GM18951 (cell line): ENCODE results near the gene ANKRD33.

ENCODE experiments used
- POLR2A ChIP-seq: IDR thresholded peaks from 4 replicates; pipeline ENCODE4 v1.6.1; 2011; ENCODE audit warnings: mild to moderate bottlenecking; ENCODE audit not compliant: insufficient read length, insufficient read depth; ENCODE audit errors: extremely low read depth
- in situ Hi-C: fragments of 300-500 bp; cut with MboI; formaldehyde crosslinking; loops from one replicate; pipeline ENCODE4 v1.12.0; 2022; ENCODE audit warnings: low sequenced_read_pairs, mixed read lengths, inconsistent platforms; ENCODE audit not compliant: unreplicated experiment

ANKRD33 gene

DNA sequence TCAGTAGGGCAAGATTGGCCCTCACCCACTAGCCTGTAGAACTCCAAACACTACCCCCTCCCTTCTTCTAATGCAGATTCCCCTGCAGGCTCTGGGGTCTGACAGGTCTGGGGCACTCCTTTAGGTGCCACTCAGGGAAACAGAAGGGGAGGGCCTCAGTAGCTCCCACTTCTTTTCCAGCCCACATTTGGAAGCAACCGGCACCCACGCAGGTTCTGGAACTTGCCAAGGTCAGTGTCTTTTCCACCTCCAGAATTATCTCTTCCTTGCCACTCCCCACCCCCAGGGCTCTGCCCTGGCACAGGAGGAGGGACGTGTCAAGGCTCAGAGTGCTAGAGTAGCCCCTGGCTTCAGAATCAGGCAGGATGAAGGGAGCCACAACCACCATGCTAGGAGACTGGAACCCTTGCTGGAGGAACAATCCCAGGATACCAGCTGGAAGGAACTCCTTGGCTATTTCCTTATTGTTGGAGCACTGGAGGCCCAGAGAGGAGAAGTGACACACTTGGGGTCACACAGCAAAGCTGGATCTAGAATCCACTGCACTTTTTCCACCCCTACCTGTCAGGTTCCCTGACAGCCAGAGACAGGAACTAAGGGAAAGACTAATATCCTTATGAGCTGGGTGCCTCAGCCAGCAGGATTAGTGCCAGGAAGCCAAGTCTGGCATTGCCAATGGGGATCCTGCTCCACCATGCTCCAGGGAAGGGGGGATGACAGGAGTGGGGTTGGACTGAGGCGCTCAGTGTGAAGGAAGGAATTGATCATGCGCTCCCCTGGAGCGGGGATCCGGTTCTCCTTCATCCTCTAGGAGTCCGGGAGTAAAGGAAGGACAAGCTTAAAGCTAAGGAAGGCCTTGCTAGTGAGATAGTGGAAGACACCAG is 37.6 kb upstream of the ANKRD33 start:
- in situ Hi-C loops = no loop called here
- TF ChIP-seq POLR2A = no peak

DNA sequence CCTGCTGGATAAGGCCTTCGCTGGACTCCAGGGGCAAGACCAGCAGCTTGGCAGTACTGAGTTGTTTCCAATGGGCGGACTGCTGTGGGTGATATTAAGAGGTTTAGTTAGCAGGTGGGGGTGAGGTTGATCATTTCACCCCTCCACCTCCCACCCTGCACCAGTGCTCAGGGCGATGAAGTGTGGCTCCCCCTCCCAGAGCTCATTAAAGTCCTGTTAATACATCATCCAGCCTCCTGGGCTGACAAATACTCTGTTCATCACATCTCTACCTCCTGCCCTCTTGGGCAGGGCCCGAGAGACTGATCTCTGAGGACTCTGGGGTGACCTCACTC is 37.0 kb upstream of the ANKRD33 start:
- TF ChIP-seq POLR2A = no peak
- in situ Hi-C loops = no loop called here

- TF ChIP-seq POLR2A = no peak
- in situ Hi-C loops = no loop called here
Observed at GRCh38 chr12:51851413-51852124, 36.3 kb upstream of the ANKRD33 start.

DNA sequence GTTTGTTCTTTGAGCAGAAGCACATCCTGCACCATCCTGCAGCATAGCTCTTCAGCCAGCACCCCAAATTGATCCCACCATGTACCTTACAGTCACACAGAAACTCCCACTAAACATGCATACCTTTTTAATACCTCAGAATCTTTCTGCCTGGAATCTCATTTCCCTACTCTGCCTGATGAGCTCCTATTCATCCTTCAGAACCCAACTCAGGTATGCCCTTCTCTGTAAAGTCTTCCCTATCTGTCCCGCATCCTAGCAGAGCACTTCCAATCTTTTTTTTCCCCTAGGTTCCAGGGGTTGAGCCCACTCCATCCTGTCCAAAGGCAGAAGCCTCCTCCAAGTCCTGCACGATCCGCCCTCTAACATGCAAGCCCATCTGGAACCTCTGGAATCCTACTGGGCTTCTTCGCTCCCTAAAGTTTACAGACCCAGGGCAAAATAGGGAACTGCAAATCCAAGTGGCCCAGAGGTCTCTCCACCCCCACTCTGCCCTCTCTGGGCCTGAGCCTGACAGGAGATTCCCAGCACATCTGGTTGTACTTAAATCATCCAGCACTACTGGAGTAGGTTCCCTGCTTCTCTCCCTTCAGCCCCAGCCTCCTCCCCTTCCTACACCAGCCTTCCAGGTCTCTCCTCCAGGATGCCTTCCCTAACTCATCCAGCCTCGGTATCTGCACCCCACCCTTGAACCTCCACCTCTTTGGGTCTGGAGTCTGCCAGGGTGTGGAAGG is 35.3 kb upstream of the ANKRD33 start:
- in situ Hi-C loops = no loop called here
- no peak for TF ChIP-seq POLR2A

GRCh38 chr12:51855586-51856428 is 32.1 kb upstream of the ANKRD33 start:
- no peak for TF ChIP-seq POLR2A
- in situ Hi-C loops = no loop called here

GRCh38 chr12:51860986-51861385 is 26.9 kb upstream of the ANKRD33 start:
- in situ Hi-C loops = no loop called here
- no peak for TF ChIP-seq POLR2A

DNA sequence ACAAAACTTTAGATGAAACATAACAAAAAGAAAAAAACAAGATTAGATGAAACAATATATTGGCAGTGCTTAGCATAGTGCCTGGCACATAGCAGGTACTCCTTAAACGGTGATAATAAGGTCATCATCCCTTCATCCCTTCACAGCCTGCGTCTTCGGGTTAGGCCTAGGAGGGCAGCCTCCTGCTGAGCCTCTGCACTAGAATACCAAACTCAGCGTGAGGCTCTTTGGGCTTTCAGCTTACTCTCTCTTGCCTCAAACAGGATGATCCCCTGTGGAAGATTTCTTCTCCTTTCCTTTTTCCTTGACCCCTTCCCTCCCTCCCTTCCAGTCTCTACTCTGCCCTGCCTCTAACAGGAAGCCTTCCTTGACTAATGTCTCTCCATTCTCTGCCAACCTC is 25.0 kb upstream of the ANKRD33 start:
- no peak for TF ChIP-seq POLR2A
- in situ Hi-C loops = no loop called here

- in situ Hi-C loops = no loop called here
- no peak for TF ChIP-seq POLR2A
Observed at GRCh38 chr12:51863363-51863932, 24.5 kb upstream of the ANKRD33 start.

DNA sequence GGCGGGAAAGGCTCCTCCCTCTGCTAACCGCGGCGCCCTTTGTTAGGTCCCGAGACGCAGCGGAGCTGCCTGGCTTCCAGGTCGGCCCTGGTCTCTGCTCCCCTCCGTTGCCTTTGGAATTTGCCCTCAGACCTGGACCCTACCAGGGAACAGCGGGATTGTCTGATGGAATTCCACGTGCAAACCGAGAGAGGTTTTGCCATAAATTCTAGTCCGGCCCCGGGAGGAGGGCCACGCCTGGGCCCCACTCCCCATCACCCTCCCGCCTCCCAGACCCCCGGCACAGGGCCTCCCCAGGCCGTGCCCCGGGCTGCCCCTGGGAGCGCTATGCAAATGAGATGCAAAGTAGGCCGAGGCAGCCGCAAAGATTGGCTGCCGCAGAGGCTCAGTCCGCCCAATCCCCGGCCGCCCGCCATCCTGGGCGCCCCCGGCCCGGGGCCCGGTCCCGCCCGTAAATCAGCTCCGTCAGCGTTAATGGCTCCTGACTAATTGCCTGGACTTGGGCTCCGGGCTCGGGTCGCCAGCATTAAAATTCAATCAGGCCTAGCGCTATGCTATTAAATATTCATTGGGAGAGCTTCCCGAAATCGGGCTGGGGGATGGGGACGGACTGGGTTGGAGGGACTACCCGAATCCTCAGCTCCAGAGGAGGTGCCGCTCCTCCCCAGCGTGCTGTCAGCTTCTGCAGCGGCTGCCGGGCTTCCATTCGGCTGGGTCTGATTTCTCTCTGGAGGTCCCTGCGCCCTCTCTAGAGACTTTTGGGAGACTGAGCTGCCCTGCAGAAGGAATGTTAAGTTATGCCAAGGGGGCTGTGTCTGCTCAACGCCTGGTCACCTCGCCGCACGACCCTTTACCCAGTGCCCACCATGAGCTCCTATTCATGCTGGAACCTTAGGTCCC is 23.7 kb upstream of the ANKRD33 start:
- in situ Hi-C loops = no loop called here
- TF ChIP-seq POLR2A = no peak

DNA sequence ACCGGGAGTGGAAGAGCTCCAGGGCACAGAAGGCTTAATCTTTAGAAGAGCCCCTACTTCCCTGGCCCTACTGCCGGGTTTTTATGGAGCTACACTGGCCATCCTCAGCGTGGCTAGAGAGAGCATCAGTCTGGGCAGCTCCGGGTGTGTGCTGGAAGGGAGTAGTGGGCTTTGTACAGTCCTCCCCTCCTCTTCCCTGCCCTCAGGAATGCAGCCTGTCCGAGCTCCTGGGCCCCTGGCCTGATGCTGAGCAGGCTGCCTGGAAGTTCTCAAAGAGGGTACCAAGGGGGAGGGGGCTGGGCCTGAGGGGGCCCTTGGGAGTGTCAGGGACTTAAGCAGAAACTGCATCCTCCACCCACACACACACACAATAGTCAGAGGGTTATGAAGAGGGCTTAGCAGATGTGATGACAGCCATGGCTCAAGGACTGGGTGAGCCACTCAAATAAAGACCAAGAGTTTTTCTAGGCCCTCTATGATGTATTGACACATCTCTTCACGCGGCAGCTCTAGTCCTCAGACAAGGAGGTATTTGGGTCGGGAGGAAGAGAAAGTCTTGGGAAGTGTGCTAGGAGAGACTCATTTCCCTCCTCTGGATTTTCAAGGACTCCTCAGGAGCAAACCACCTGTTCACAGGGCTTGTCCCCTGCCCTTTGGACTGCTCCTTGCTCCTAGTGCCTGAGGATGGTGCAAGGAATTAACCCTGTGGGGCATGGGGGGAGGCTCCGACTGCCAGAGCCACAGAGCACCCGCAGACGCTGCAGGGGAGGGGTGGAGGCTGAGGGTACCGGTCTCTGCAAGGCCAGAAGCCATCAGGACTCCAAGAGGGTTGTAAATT is 22.9 kb upstream of the ANKRD33 start:
- in situ Hi-C loops = no loop called here

DNA sequence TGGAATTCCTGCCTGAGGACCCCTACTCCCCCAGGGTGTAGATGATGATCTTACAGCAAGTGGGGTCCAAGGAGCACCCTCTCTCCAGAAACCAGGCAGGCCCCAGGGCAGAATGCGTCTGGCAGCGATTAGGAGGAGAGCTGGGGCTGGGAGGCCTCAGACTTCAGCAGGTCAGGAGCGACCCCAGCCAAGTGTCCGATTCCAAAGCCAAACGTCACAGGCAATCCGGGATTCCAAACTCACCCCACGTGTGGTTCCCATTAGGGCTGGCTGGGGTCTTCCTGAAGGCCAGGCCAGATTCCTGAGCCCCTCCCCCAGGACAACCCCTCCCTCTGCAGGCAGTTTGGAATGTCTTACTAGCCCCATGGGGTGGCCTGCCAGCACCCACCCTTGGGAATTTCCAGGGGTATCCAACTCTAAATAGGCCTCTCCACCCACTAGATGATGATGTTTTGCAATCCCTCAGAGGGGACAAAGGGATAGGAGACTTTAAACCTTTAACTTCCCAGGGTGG is 22.1 kb upstream of the ANKRD33 start:
- no peak for TF ChIP-seq POLR2A
- in situ Hi-C loops = no loop called here

More for the DNA sequence above, 22.9 kb upstream of the ANKRD33 start:
- TF ChIP-seq POLR2A = no peak

- no peak for TF ChIP-seq POLR2A
- in situ Hi-C loops = no loop called here
Observed at GRCh38 chr12:51866324-51866723, 21.6 kb upstream of the ANKRD33 start.
